Ovary (tissue), 9 donors: Measurements from ENCODE around the gene HNRNPA2B1. TPM values are rescaled to one million over a fixed set of nuclear protein-coding genes. Genes with fewer than 3 reads are reported as not detected.

Experiments used
- DNase-seq, 5 donors: peaks; one replicate each; pipeline ENCODE4 v3.0.0-alpha.2; 2019 to 2020
- H3K27ac ChIP-seq, 2 donors: fragments of 200-600 bp; one replicate each; pipeline versions ENCODE4 v1.5.1 to v1.8.0; 2019 to 2022
- H3K27me3 ChIP-seq: fragments of 200-600 bp; one replicate; pipeline ENCODE4 v1.8.0; 2022
- H3K36me3 ChIP-seq: fragments of 200-600 bp; sonication (generic); one replicate; pipeline ENCODE4 v1.5.1; 2019
- H3K4me1 ChIP-seq: one replicate; pipeline ENCODE4 v1.8.1; 2013; ENCODE audit warnings: mild to moderate bottlenecking, moderate library complexity; ENCODE audit not compliant: insufficient read depth
- H3K4me3 ChIP-seq: fragments of 200-600 bp; sonication (generic); one replicate; pipeline ENCODE4 v1.5.1; 2017
- H3K9me3 ChIP-seq, 2 donors: fragments of 200-600 bp in 1 of 2; sonication (generic) in 1 of 2; one replicate each; pipeline versions ENCODE4 v1.5.1 to v1.8.1; 2013 to 2019; ENCODE audit warnings: mild to moderate bottlenecking in 1 of 2, moderate library complexity in 1 of 2
- CTCF ChIP-seq, 3 donors: fragments of 450-650 bp in 2 of 3; fragments of 200-600 bp in 1 of 3; IDR thresholded peaks; one replicate each; pipeline versions ENCODE4 v1.5.1 to v1.8.0; 2016 to 2022; ENCODE audit warnings: antibody characterized with exemption in 3 of 3, mild to moderate bottlenecking in 1 of 3
- EP300 ChIP-seq: sonication (generic); formaldehyde crosslinking; IDR thresholded peaks from one replicate; pipeline ENCODE4 v1.6.1; 2017; ENCODE audit warnings: antibody characterized with exemption
- POLR2A ChIP-seq: fragments of 450-650 bp; IDR thresholded peaks from one replicate; pipeline ENCODE4 v1.6.1; 2017; ENCODE audit warnings: antibody characterized with exemption, mild to moderate bottlenecking, moderate library complexity
- WGBS, 3 donors: extraction: QIAGEN DNeasy Blood & Tissue Kit in 1 of 3; methylation state at CpG; one replicate each; pipeline versions ENCODE4 v1.1.5 to v1.1.7; 2013 to 2017; 5-methylcytosine and 5-hydroxymethylcytosine counted together
- intact Hi-C, 4 donors: fragments of 100-400 bp; cut with DNase I; formaldehyde crosslinking; loops; one replicate each; pipeline versions ENCODE4 v1.11.0 to v1.15.1; 2022 to 2023
- polyA plus RNA-seq, 2 donors: library from polyadenylated mRNA; stranded (reverse); fragments of 200-250 nt in 1 of 2; fragments of 350-450 nt in 1 of 2; fragmentation: Illumina TruSeq in 1 of 2; extraction: RNeasy Lipid Tissue Mini Kit (QIAGEN cat#74804) in 1 of 2; gene quantifications; one replicate each; pipeline ENCODE4 v1.2.3, GENCODE V29; 2013 to 2014
- total RNA-seq, 7 donors: library from RNA; depleted of rRNA in 2 of 7; stranded (reverse); fragments of >200 nt in 2 of 7; fragmentation: NEBNext Ultra II Directional in 3 of 7; extraction: Animal tissue kit (Norgen Biotek cat#: 25700) in 3 of 7; gene quantifications; one replicate each; pipeline versions ENCODE4 v1.1.0 to v1.2.4, GENCODE V29; 2016 to 2023
- donor health status: DM: no; HTN: no; CAD: no; lungs with moderate emphysema.
- donor health status: DM: no; HTN: no; CAD: no.
- donor health status: Bipolar disorder and iron deficiency.
- donor health status: DM: yes; HTN: yes; CAD: no.
- donor health status: DM: no; HTN: no; CAD: no.
- donor health status: DM: yes; HTN: yes; CAD: no.

The HNRNPA2B1 gene
- total and polyA plus RNA-seq, 9 donors: 236 to 659 (median 413) TPM

GRCh38 chr7:26237035-26237807, 36.7 kb upstream of the HNRNPA2B1 start:
- 81 to 86% (median 84%) methylated on average over 6 of the region's 6 CpGs for WGBS, 3 donors
- intact Hi-C loops: no loop called here
- TF ChIP-seq EP300: no peak
- TF ChIP-seq POLR2A: no peak
- TF ChIP-seq CTCF (IDR thresholded peaks at IDR 0.05): no peak
- Histone ChIP-seq H3K27ac (no peak overlapping the region), H3K4me3 (no peak overlapping the region), H3K27me3 (no peaks in the 10 kb centered on the region), H3K9me3 (no peaks in the 10 kb centered on the region), H3K4me1 (no peaks in the 10 kb centered on the region), H3K36me3 (no peaks in the 10 kb centered on the region)
- DNase-seq: no peak

- TF ChIP-seq POLR2A: no peak
- TF ChIP-seq EP300: no peak
- TF ChIP-seq CTCF (IDR thresholded peaks at IDR 0.05): no peak
- 78 to 83% (median 79%) methylated on average over 5 of the region's 5 CpGs for WGBS, 3 donors
- no peak for DNase-seq
- Histone ChIP-seq H3K9me3 (no peaks in the 10 kb centered on the region), H3K4me1 (no peaks in the 10 kb centered on the region), H3K36me3 (no peaks in the 10 kb centered on the region), H3K4me3 (no peak overlapping the region), H3K27ac (no peak overlapping the region), H3K27me3 (no peaks in the 10 kb centered on the region)
- intact Hi-C loops: no loop called here
Measured at GRCh38 chr7:26233902-26234511, 33.5 kb upstream of the HNRNPA2B1 start.

- H3K4me3 ChIP-seq: no peak overlapping the region
- H3K9me3 ChIP-seq: no peaks in the 10 kb centered on the region
- H3K27ac ChIP-seq: no peak overlapping the region
- 89 to 96% (median 94%) methylated on average over 2 of the region's 2 CpGs for WGBS, 3 donors
- H3K36me3 ChIP-seq: no peaks in the 10 kb centered on the region
- no peak for DNase-seq
- intact Hi-C loops: no loop called here
- H3K4me1 ChIP-seq: no peaks in the 10 kb centered on the region
- no peaks in the 10 kb centered on the region for H3K27me3 ChIP-seq
- TF ChIP-seq POLR2A (no peak), CTCF (IDR thresholded peaks at IDR 0.05) (no peak), EP300 (no peak)
Measured at GRCh38 chr7:26227987-26228386, 27.4 kb upstream of the HNRNPA2B1 start.

- intact Hi-C loops: no loop called here
- Histone ChIP-seq H3K36me3 (no peaks in the 10 kb centered on the region), H3K4me1 (no peaks in the 10 kb centered on the region), H3K27me3 (no peaks in the 10 kb centered on the region), H3K4me3 (no peak overlapping the region), H3K9me3 (no peaks in the 10 kb centered on the region), H3K27ac (no peak overlapping the region)
- DNase-seq: no peak
- TF ChIP-seq CTCF (IDR thresholded peaks at IDR 0.05): no peak
- WGBS, 3 donors: 66 to 74% (median 67%) methylated on average over 5 of the region's 5 CpGs
Measured at GRCh38 chr7:26224359-26224758, 23.8 kb upstream of the HNRNPA2B1 start.
